Activated CD8-positive, alpha-beta memory T cell treated with anti-CD3 and anti-CD28 coated beads, Interleukin-2, amount 50 U/mL, for 1 hour (primary cell): ENCODE results near the gene ATPAF1.
"Not testable (repeated sequence)": the region's sequence is repeated elsewhere in the genome, so short reads cannot be mapped to it uniquely, and the experiment has no call there.

Experiments used
- DNase-seq: peaks from one replicate; pipeline ENCODE4 v3.0.0-alpha.2; 2020; ENCODE audit errors: extremely low read depth

Gene ATPAF1

GRCh38 chr1:46681333-46682034, 13.3 kb upstream of the ATPAF1 start:
- no peak for DNase-seq

GRCh38 chr1:46679789-46680573, 11.8 kb upstream of the ATPAF1 start:
- no peak for DNase-seq

GRCh38 chr1:46677339-46677738, 9.2 kb upstream of the ATPAF1 start:
- DNase-seq = no peak

GRCh38 chr1:46676531-46676930, 8.4 kb upstream of the ATPAF1 start:
- DNase-seq = no peak

- DNase-seq = no peak
Observed at GRCh38 chr1:46675549-46676314, 7.6 kb upstream of the ATPAF1 start.

GRCh38 chr1:46673749-46674182, 5.6 kb upstream of the ATPAF1 start:
- no peak for DNase-seq

GRCh38 chr1:46672696-46673095, 4.5 kb upstream of the ATPAF1 start:
- DNase-seq = no peak

GRCh38 chr1:46671554-46671953, 3.4 kb upstream of the ATPAF1 start, which contains the start of gene TEX38:
TEX38 (plus strand) TSS chr1:46671854; CDS start chr1:46671935, 81 bp downstream.
- no peak for DNase-seq

GRCh38 chr1:46670134-46670533, 2.0 kb upstream of the ATPAF1 start:
- no peak for DNase-seq

GRCh38 chr1:46665983-46666382, 2.2 kb downstream of the ATPAF1 start:
- no peak for DNase-seq

- not testable (repeated sequence) for DNase-seq
Observed at GRCh38 chr1:46662919-46663318, 5.2 kb downstream of the ATPAF1 start.

- not testable (repeated sequence) for DNase-seq
Observed at GRCh38 chr1:46660116-46660515, 8.0 kb downstream of the ATPAF1 start.

GRCh38 chr1:46659307-46659870, 8.8 kb downstream of the ATPAF1 start:
- no peak for DNase-seq

- no peak for DNase-seq
Observed at GRCh38 chr1:46657775-46658174, 10.4 kb downstream of the ATPAF1 start.

GRCh38 chr1:46656643-46657042, 11.5 kb downstream of the ATPAF1 start:
- no peak for DNase-seq

- DNase-seq = no peak
Observed at GRCh38 chr1:46655848-46656247, 12.3 kb downstream of the ATPAF1 start.

GRCh38 chr1:46654698-46655097, 13.5 kb downstream of the ATPAF1 start:
- DNase-seq = not testable (repeated sequence)

- no peak for DNase-seq
Observed at GRCh38 chr1:46654012-46654411, 14.2 kb downstream of the ATPAF1 start.

- DNase-seq = no peak
Observed at GRCh38 chr1:46653405-46653958, 14.7 kb downstream of the ATPAF1 start.

- DNase-seq = no peak
Observed at GRCh38 chr1:46652321-46653100, 15.7 kb downstream of the ATPAF1 start.

- not testable (repeated sequence) for DNase-seq
Observed at GRCh38 chr1:46651152-46651551, 17.0 kb downstream of the ATPAF1 start.
